HG03025 (cell line): ENCODE results near the gene EML3.

Source experiments
- ATAC-seq: cut with Tn5 transposase; IDR thresholded peaks from one replicate; pipeline ENCODE4 v1.9.1; 2021; ENCODE audit warnings: mild to moderate bottlenecking, moderate library complexity; ENCODE audit not compliant: unreplicated experiment, low FRiP score

EML3 gene

GRCh38 chr11:62553839-62554361 is 58.7 kb downstream of the EML3 start:
- no peak for ATAC-seq

GRCh38 chr11:62553080-62553838 is 59.3 kb downstream of the EML3 start:
- ATAC-seq, result no peak

- ATAC-seq, result no peak
Measured at GRCh38 chr11:62552485-62553079, 60.0 kb downstream of the EML3 start.
